ENCODE measurements around the gene XIRP2. TPM values are rescaled to one million over a fixed set of nuclear protein-coding genes. Genes with fewer than 3 reads are reported as not detected.

XIRP2 gene
- total and polyA plus RNA-seq, 5 donors from 2014 or later: 0.15 TPM; not detected in 4

DNA sequence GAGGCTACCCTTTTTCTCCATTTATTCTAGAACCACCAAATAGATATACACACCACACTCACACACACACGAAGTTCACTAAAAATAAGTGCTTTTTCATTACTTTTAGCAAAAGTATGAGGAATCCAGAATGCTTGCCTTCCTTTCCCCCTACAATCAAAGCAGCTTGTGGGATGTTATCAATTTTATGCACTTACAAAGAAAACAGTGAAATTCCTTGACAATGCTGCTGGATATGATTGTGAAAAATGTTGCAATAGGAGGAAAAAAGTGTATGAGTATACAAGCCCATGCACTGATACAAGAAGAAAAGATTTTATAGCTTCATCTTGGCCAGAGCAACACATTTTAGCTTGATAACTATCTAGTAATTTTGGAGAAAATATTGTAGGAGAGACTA is 269.2 kb downstream of the XIRP2 start:
- Histone ChIP-seq H3K27me3 (ENCODE audit: control insufficient read depth, insufficient read depth, low read length) (no peaks in the 10 kb centered on the region), H3K4me1 (ENCODE audit: control insufficient read depth, insufficient read depth, low read length, poor library complexity, severe bottlenecking) (no peaks in the 10 kb centered on the region), H3K4me3 (ENCODE audit: low read depth, low read length) (no peak overlapping the region), H3K9me3 (ENCODE audit: control insufficient read depth in 2 of 2, low read length in 2 of 2) (no peaks in the 10 kb centered on the region), H3K27ac (ENCODE audit: insufficient read depth, low read length, poor library complexity, severe bottlenecking) (no peak overlapping the region), H3K36me3 (ENCODE audit: control insufficient read depth, insufficient read depth, low read length) (no peaks in the 10 kb centered on the region)
- no peak for DNase-seq
- ATAC-seq (ENCODE audit: low read depth in 2 of 2): no peak
- Mint-ChIP-seq H3K9me3 (peaks cover 2 to 5% (median 4%) of the 10 kb centered on the region in 7 donors), H3K4me1 (no peaks in the 10 kb centered on the region), H3K27ac (no peak overlapping the region), H3K4me3 (no peak overlapping the region), H3K27me3 (no peaks in the 10 kb centered on the region), H3K36me3 (no peaks in the 10 kb centered on the region)

DNA sequence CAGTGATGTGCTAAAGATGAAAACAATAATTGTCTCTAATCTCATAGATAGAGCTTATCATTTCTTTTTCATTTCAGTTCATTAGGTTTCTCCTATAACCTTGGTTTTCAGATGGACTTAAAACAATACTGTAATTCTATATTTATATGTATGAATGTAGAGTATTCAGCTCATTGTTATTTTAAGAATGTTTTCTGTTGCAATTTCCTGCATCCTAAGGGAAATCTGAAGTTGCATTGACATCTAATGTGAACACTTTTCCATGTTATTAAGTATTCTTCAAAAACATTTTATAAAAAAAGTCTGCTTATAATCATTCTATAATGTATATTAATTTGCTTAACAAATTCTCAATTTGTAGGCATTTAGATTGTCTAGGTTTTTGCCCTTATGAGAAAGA is 288.9 kb downstream of the XIRP2 start:
- no peak for ATAC-seq (ENCODE audit: low read depth in 2 of 2)
- no peaks in the 10 kb centered on the region for H3K9me3 ChIP-seq (ENCODE audit: control insufficient read depth in 2 of 2, low read length in 2 of 2)
- Mint-ChIP-seq H3K36me3 (no peaks in the 10 kb centered on the region), H3K27me3 (no peaks in the 10 kb centered on the region), H3K4me3 (no peak overlapping the region), H3K27ac (no peak overlapping the region), H3K9me3 (peaks cover 0 to 19% (median 7%) of the 10 kb centered on the region in 7 donors), H3K4me1 (no peaks in the 10 kb centered on the region)
- no peaks in the 10 kb centered on the region for H3K27me3 ChIP-seq (ENCODE audit: control insufficient read depth, insufficient read depth, low read length)
- no peak for DNase-seq
- no peaks in the 10 kb centered on the region for H3K4me1 ChIP-seq (ENCODE audit: control insufficient read depth, insufficient read depth, low read length, poor library complexity, severe bottlenecking)
- no peak overlapping the region for H3K27ac ChIP-seq (ENCODE audit: insufficient read depth, low read length, poor library complexity, severe bottlenecking)
- no peak overlapping the region for H3K4me3 ChIP-seq (ENCODE audit: low read depth, low read length)
- no peaks in the 10 kb centered on the region for H3K36me3 ChIP-seq (ENCODE audit: control insufficient read depth, insufficient read depth, low read length)

GRCh38 chr2:167181134-167181533 is 292.9 kb downstream of the XIRP2 start:
- H3K36me3 Mint-ChIP-seq: no peaks in the 10 kb centered on the region

DNA sequence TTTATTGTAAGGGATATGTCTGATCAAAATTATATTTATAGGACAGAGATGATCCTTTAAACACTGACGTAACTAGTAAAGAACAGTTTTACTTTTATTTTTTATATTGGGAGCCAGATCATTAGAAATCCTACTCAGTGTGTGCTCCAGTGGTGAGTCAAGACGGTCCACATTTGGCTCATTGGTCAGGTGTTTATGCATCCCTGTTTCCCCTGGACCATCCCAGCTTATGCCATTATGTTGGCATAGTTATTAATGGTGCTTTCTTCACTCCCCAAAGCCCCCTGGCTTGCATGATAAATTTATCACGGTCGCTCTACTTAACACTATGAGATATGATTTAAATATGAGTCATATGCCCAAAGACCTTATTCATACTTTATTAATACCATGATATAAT is 293.4 kb downstream of the XIRP2 start:
- Mint-ChIP-seq H3K36me3 (no peaks in the 10 kb centered on the region), H3K4me1 (no peaks in the 10 kb centered on the region), H3K27ac (no peak overlapping the region), H3K9me3 (peaks cover 0 to 4% (median 0%) of the 10 kb centered on the region in 7 donors), H3K4me3 (no peak overlapping the region), H3K27me3 (no peaks in the 10 kb centered on the region)
- ATAC-seq (ENCODE audit: low read depth in 2 of 2) (no peak), DNase-seq (no peak)
- H3K27ac ChIP-seq (ENCODE audit: insufficient read depth, low read length, poor library complexity, severe bottlenecking): no peak overlapping the region
- no peaks in the 10 kb centered on the region for H3K27me3 ChIP-seq (ENCODE audit: control insufficient read depth, insufficient read depth, low read length)
- no peaks in the 10 kb centered on the region for H3K4me1 ChIP-seq (ENCODE audit: control insufficient read depth, insufficient read depth, low read length, poor library complexity, severe bottlenecking)
- H3K36me3 ChIP-seq (ENCODE audit: control insufficient read depth, insufficient read depth, low read length): no peaks in the 10 kb centered on the region
- no peaks in the 10 kb centered on the region for H3K9me3 ChIP-seq (ENCODE audit: control insufficient read depth in 2 of 2, low read length in 2 of 2)
- no peak overlapping the region for H3K4me3 ChIP-seq (ENCODE audit: low read depth, low read length)

More at GRCh38 chr2:167181134-167181533, 292.9 kb downstream of the XIRP2 start:
- Histone ChIP-seq H3K27me3 (ENCODE audit: control insufficient read depth, insufficient read depth, low read length) (no peaks in the 10 kb centered on the region), H3K27ac (ENCODE audit: insufficient read depth, low read length, poor library complexity, severe bottlenecking) (no peak overlapping the region), H3K4me1 (ENCODE audit: control insufficient read depth, insufficient read depth, low read length, poor library complexity, severe bottlenecking) (no peaks in the 10 kb centered on the region), H3K4me3 (ENCODE audit: low read depth, low read length) (no peak overlapping the region), H3K9me3 (ENCODE audit: control insufficient read depth in 2 of 2, low read length in 2 of 2) (no peaks in the 10 kb centered on the region), H3K36me3 (ENCODE audit: control insufficient read depth, insufficient read depth, low read length) (no peaks in the 10 kb centered on the region)
- ATAC-seq (ENCODE audit: low read depth in 2 of 2) (no peak), DNase-seq (no peak)
- H3K4me3 Mint-ChIP-seq: no peak overlapping the region
- H3K9me3 Mint-ChIP-seq: peaks cover 0 to 8% (median 0%) of the 10 kb centered on the region in 7 donors
- H3K27me3 Mint-ChIP-seq: no peaks in the 10 kb centered on the region
- H3K4me1 Mint-ChIP-seq: no peaks in the 10 kb centered on the region
- H3K27ac Mint-ChIP-seq: no peak overlapping the region

DNA sequence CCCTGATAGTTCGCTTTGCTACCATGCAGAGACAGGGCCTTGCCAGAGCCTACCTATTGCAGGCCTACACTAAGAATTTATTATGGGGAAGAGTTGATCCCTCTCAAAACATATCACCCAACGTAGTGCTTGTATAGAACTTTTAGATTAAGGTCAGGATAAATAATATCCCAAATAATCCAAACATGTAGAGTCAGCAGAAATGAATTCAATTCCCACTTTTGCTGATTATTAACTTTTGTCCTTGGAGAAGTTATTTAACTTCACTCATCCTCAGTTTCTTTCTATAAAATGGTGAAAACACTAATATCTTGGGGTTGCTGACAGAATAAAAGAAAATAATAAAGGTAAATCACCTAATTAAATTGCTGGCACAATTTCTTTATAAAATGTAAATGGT is 294.1 kb downstream of the XIRP2 start:
- Histone ChIP-seq H3K27ac (ENCODE audit: insufficient read depth, low read length, poor library complexity, severe bottlenecking) (no peak overlapping the region), H3K36me3 (ENCODE audit: control insufficient read depth, insufficient read depth, low read length) (no peaks in the 10 kb centered on the region), H3K9me3 (ENCODE audit: control insufficient read depth in 2 of 2, low read length in 2 of 2) (no peaks in the 10 kb centered on the region), H3K4me1 (ENCODE audit: control insufficient read depth, insufficient read depth, low read length, poor library complexity, severe bottlenecking) (no peaks in the 10 kb centered on the region), H3K27me3 (ENCODE audit: control insufficient read depth, insufficient read depth, low read length) (no peaks in the 10 kb centered on the region), H3K4me3 (ENCODE audit: low read depth, low read length) (no peak overlapping the region)
- peaks cover 0 to 5% (median 0%) of the 10 kb centered on the region in 7 donors for H3K9me3 Mint-ChIP-seq
- DNase-seq (no peak), ATAC-seq (ENCODE audit: low read depth in 2 of 2) (no peak)
- no peaks in the 10 kb centered on the region for H3K4me1 Mint-ChIP-seq
- no peak overlapping the region for H3K27ac Mint-ChIP-seq
- H3K27me3 Mint-ChIP-seq: no peaks in the 10 kb centered on the region
- H3K4me3 Mint-ChIP-seq: no peak overlapping the region
- H3K36me3 Mint-ChIP-seq: no peaks in the 10 kb centered on the region

DNA sequence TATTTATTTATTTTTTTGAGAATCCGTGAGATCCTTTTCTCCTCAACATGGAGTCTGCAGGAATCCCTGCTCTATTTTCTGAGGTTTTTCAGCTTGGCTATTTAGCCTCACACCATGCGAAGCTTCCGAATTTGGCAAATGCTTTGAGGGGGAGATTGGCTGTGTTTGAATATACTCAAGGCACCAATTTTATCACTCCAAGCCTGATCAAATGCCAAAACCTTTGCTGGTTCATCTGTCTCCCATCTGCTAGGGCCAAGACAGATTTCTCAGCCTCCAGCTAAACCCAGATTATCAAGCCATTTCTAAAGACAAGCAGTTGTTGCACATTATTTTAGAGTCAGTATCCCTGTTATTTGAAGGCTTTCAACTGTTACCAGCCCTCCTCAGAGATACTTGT is 295.7 kb downstream of the XIRP2 start:
- H3K27ac ChIP-seq (ENCODE audit: insufficient read depth, low read length, poor library complexity, severe bottlenecking): no peak overlapping the region
- Mint-ChIP-seq H3K9me3 (peaks cover 0 to 5% (median 0%) of the 10 kb centered on the region in 7 donors), H3K27ac (no peak overlapping the region), H3K27me3 (no peaks in the 10 kb centered on the region), H3K4me3 (no peak overlapping the region), H3K36me3 (no peaks in the 10 kb centered on the region), H3K4me1 (no peaks in the 10 kb centered on the region)
- H3K4me1 ChIP-seq (ENCODE audit: control insufficient read depth, insufficient read depth, low read length, poor library complexity, severe bottlenecking): no peaks in the 10 kb centered on the region
- no peaks in the 10 kb centered on the region for H3K9me3 ChIP-seq (ENCODE audit: control insufficient read depth in 2 of 2, low read length in 2 of 2)
- DNase-seq (no peak), ATAC-seq (ENCODE audit: low read depth in 2 of 2) (no peak)
- no peaks in the 10 kb centered on the region for H3K27me3 ChIP-seq (ENCODE audit: control insufficient read depth, insufficient read depth, low read length)
- no peak overlapping the region for H3K4me3 ChIP-seq (ENCODE audit: low read depth, low read length)
- H3K36me3 ChIP-seq (ENCODE audit: control insufficient read depth, insufficient read depth, low read length): no peaks in the 10 kb centered on the region

GRCh38 chr2:167186465-167186864 is 298.2 kb downstream of the XIRP2 start:
- no peak for ATAC-seq (ENCODE audit: low read depth in 2 of 2)
- no peaks in the 10 kb centered on the region for H3K27me3 ChIP-seq (ENCODE audit: control insufficient read depth, insufficient read depth, low read length)
- H3K9me3 ChIP-seq (ENCODE audit: control insufficient read depth in 2 of 2, low read length in 2 of 2): no peaks in the 10 kb centered on the region
- H3K4me3 ChIP-seq (ENCODE audit: low read depth, low read length): no peak overlapping the region
- no peaks in the 10 kb centered on the region for H3K36me3 Mint-ChIP-seq
- no peaks in the 10 kb centered on the region for H3K4me1 Mint-ChIP-seq
- no peaks in the 10 kb centered on the region for H3K27me3 Mint-ChIP-seq
- H3K36me3 ChIP-seq (ENCODE audit: control insufficient read depth, insufficient read depth, low read length): no peaks in the 10 kb centered on the region
- H3K4me1 ChIP-seq (ENCODE audit: control insufficient read depth, insufficient read depth, low read length, poor library complexity, severe bottlenecking): no peaks in the 10 kb centered on the region
- peaks cover 0 to 5% (median 0%) of the 10 kb centered on the region in 7 donors for H3K9me3 Mint-ChIP-seq
- H3K27ac ChIP-seq (ENCODE audit: insufficient read depth, low read length, poor library complexity, severe bottlenecking): no peak overlapping the region
- H3K27ac Mint-ChIP-seq: no peak overlapping the region
- DNase-seq: no peak
- no peak overlapping the region for H3K4me3 Mint-ChIP-seq

DNA sequence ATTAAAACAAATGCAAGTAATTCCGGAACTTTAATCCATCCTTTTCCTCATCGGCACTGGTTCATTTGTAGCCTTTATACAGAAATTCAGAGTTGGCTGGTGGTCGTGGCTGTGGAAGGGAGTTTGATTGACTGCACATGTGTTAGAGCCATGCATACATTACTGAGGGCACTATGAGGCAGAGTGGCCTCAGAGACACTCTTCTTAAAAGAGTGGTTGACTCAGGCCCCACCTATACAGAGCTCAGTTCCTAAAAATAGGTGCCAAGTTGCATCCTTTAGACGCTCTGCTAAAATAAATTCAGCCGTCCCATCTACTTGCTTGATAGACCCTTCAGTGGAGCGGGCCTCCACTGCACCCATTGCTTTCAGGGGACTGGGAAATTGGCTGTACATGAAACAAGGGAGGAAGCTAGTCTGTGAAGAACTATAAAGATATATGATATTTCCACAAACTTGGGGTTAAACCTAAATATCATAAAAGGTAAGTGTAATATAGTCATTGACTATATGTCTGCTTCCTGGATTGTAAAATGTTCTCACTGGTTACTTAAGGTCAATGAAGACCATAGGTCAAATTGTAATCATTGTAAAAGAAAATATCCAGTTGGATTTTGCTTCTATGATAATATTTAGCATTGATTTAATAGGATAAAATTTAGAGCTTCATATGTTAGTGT is 298.9 kb downstream of the XIRP2 start:
- Histone ChIP-seq H3K27ac (ENCODE audit: insufficient read depth, low read length, poor library complexity, severe bottlenecking) (no peak overlapping the region), H3K4me3 (ENCODE audit: low read depth, low read length) (no peak overlapping the region), H3K27me3 (ENCODE audit: control insufficient read depth, insufficient read depth, low read length) (no peaks in the 10 kb centered on the region), H3K4me1 (ENCODE audit: control insufficient read depth, insufficient read depth, low read length, poor library complexity, severe bottlenecking) (no peaks in the 10 kb centered on the region), H3K36me3 (ENCODE audit: control insufficient read depth, insufficient read depth, low read length) (no peaks in the 10 kb centered on the region), H3K9me3 (ENCODE audit: control insufficient read depth in 2 of 2, low read length in 2 of 2) (no peaks in the 10 kb centered on the region)
- ATAC-seq (ENCODE audit: low read depth in 2 of 2) (no peak), DNase-seq (no peak)
- H3K27ac Mint-ChIP-seq: no peak overlapping the region
- H3K9me3 Mint-ChIP-seq: peaks cover 0 to 5% (median 0%) of the 10 kb centered on the region in 7 donors
- no peaks in the 10 kb centered on the region for H3K4me1 Mint-ChIP-seq
- H3K27me3 Mint-ChIP-seq: no peaks in the 10 kb centered on the region
- H3K36me3 Mint-ChIP-seq: no peaks in the 10 kb centered on the region
- peak overlapping the region in 1 of 4 donors; percentile 82 for H3K4me3 Mint-ChIP-seq
